ENCODE results near the gene AMER2. TPM values are rescaled to one million over a fixed set of nuclear protein-coding genes. Genes with fewer than 3 reads are reported as not detected.

Gene AMER2
- polyA plus RNA-seq, 1 donor from 2014 or later, result 33.2 TPM

- TF ChIP-seq RAD21 (conservative IDR thresholded peaks at IDR 0.05) (no peak), TAF1 (IDR thresholded peaks at IDR 0.05; ENCODE audit: low read depth) (no peak), SMC3 (conservative IDR thresholded peaks at IDR 0.05; ENCODE audit: poor library complexity) (no peak), CTCF (IDR thresholded peaks at IDR 0.05; ENCODE audit: poor library complexity, severe bottlenecking) (no peak), MXI1 (conservative IDR thresholded peaks at IDR 0.05; ENCODE audit: poor library complexity, severe bottlenecking) (no peak), EZH2 (IDR thresholded peaks at IDR 0.05; ENCODE audit: borderline replicate concordance, insufficient read depth, low read length, poor library complexity, severe bottlenecking) (no peak), POLR2AphosphoS5 (IDR thresholded peaks at IDR 0.05) (no peak), REST (IDR thresholded peaks at IDR 0.05; ENCODE audit: borderline replicate concordance) (no peak), EP300 (conservative IDR thresholded peaks at IDR 0.05; ENCODE audit: poor library complexity, severe bottlenecking) (no peak)
- Histone ChIP-seq H3K9me2 (ENCODE audit: insufficient read depth, low read length) (no peaks in the 10 kb centered on the region), H3K9me3 (ENCODE audit: low read length) (peaks cover 4% of the 10 kb centered on the region), H3K36me3 (ENCODE audit: insufficient read depth, low read length) (no peaks in the 10 kb centered on the region), H3K27me3 (ENCODE audit: insufficient read depth, low read depth, low read length) (no peaks in the 10 kb centered on the region), H3K79me2 (replicated peaks; ENCODE audit: insufficient read depth, low read length) (no peaks in the 10 kb centered on the region), H2AFZ (ENCODE audit: low read depth, low read length) (no peak overlapping the region), H4K20me1 (ENCODE audit: insufficient read depth) (no peaks in the 10 kb centered on the region), H3K4me3 (ENCODE audit: low read length) (no peak overlapping the region), H3K27ac (ENCODE audit: low read length) (no peak overlapping the region), H3K9ac (ENCODE audit: low read length) (no peak overlapping the region), H3F3A (ENCODE audit: insufficient read depth, low read length, poor library complexity, severe bottlenecking) (no peaks in the 10 kb centered on the region), H3K4me2 (ENCODE audit: low read length) (no peak overlapping the region)
These were observed 18.7 kb upstream of the AMER2 start for GRCh38 chr13:25190771-25191170.

GRCh38 chr13:25190256-25190655 is 18.2 kb upstream of the AMER2 start:
- Histone ChIP-seq H3K9ac (ENCODE audit: low read length) (no peak overlapping the region), H3F3A (ENCODE audit: insufficient read depth, low read length, poor library complexity, severe bottlenecking) (no peaks in the 10 kb centered on the region), H3K36me3 (ENCODE audit: insufficient read depth, low read length) (no peaks in the 10 kb centered on the region), H3K79me2 (replicated peaks; ENCODE audit: insufficient read depth, low read length) (no peaks in the 10 kb centered on the region), H4K20me1 (ENCODE audit: insufficient read depth) (no peaks in the 10 kb centered on the region), H2AFZ (ENCODE audit: low read depth, low read length) (no peak overlapping the region), H3K4me2 (ENCODE audit: low read length) (no peak overlapping the region), H3K27ac (ENCODE audit: low read length) (no peak overlapping the region), H3K4me3 (ENCODE audit: low read length) (no peak overlapping the region), H3K27me3 (ENCODE audit: insufficient read depth, low read depth, low read length) (no peaks in the 10 kb centered on the region), H3K9me2 (ENCODE audit: insufficient read depth, low read length) (no peaks in the 10 kb centered on the region), H3K9me3 (ENCODE audit: low read length) (peaks cover 4% of the 10 kb centered on the region)
- TF ChIP-seq RAD21 (conservative IDR thresholded peaks at IDR 0.05) (no peak), MXI1 (conservative IDR thresholded peaks at IDR 0.05; ENCODE audit: poor library complexity, severe bottlenecking) (no peak), TAF1 (IDR thresholded peaks at IDR 0.05; ENCODE audit: low read depth) (no peak), SMC3 (conservative IDR thresholded peaks at IDR 0.05; ENCODE audit: poor library complexity) (no peak), EP300 (conservative IDR thresholded peaks at IDR 0.05; ENCODE audit: poor library complexity, severe bottlenecking) (no peak)

Data from neural cell (in vitro differentiated cells).